ENCODE data around the gene MIB2.
"Not testable (repeated sequence)": the region's sequence is repeated elsewhere in the genome, so short reads cannot be mapped to it uniquely, and the experiment has no call there.

The MIB2 gene

GRCh38 chr1:1658583-1659549 lies 43.6 kb downstream of the MIB2 start, which contains the start of gene CDK11B:
CDK11B (minus strand) TSS chr1:1659004; CDS start chr1:1657485, 1,519 bp downstream.
- peak; percentile 98 for DNase-seq

GRCh38 chr1:1662392-1662791 lies 47.1 kb downstream of the MIB2 start:
- DNase-seq: peak; percentile 33

DNA sequence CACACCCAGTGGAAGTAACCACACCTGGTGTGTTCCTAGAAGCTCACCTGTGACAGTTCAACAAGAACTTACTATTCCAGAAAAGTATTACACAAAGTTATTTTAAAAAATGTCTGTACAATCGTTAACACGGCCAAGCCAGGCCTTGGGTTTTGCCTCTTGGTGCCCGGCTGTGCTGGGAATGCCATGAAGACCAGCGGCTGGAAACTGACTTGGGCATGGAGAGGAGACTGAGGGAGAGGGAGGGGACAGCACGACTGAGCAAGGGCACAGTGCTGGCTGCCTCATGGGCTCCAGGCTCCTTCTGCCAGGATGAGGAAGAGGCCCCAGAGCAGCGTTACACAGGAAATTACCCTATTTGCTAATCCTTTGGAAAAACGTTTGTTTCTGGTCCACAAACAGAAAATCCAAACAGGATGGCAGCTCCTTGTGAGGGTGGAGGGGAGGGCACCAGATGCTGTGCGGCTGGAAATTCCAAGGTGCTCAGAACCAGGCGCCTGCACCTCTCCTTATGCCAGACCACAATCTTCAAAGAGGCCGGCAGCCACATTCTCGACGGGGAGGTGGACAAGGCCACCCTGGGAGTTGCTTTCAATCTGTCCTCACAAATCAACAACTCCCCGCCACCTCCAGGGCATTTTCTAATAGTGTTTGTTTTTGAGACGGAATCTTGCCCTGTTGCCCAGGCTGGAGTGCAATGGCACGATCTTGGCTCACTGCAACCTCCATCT lies 47.7 kb downstream of the MIB2 start:
- peak; percentile 18 for DNase-seq

GRCh38 chr1:1664318-1664717 lies 49.0 kb downstream of the MIB2 start:
- DNase-seq: not testable (repeated sequence)

DNA sequence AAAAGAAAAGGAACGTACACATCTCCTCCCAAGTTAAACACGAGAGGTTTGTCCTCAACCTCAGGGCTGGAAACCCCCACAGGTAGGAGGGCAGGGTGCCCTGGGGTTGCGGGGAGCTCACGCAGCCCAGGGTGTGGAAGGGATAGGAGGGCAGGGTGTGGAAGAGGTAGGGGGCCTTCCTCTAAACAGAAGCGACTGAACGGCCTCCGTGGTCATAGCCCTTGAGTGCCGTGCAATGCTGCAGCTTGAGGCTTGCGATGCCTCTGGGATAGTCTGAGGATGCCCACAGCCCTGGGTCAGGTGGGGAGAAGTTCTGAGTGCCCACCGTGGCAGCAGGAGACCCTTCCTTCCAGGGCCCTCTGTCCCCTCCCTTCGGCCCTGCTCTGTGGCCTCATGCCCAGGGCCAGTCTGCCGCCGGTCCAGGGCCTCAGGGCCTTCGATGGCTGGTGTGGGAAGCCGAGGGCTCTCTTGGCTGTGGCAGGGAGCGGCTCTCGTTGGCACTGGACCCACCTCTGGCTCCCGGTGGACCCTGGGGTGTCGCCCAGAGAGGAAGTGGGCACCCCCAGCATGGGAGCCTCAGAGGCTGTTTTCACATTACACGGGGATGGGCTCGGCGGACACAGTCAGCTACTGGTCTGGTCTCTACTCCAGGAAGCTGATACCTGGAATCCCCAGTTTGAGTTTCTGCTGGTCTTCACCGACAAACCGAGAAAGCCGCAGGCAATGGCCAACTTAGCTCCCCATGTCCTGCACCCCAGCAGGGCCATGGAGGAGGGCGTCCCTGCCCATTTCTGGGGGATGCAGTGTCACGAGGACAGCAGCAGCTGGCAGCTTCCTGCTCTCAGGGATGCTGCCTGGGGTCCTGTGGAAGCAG lies 49.9 kb downstream of the MIB2 start:
- DNase-seq: no peak

DNA sequence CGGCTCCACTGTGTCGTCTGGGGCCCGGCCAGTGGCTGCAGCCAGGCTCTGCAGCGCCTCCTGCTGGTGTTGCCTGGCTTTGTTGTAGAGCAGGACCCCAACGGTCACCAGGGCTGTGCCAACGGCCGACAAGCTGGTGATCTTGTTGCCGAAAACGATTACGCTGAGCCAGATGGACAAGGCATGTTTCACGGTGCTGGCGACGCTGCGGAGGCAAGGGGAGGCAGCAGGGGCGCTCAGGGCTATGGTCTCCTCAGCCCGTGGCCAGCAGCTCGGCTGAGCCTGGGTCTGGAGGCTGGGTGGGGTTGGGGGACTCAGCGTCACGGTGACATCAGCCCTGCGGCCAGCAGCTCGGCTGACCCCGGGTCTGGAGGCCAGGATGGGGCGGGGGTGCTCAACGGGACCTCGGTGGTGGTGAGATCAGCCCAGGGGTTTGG lies 50.5 kb downstream of the MIB2 start:
- no peak for DNase-seq

DNA sequence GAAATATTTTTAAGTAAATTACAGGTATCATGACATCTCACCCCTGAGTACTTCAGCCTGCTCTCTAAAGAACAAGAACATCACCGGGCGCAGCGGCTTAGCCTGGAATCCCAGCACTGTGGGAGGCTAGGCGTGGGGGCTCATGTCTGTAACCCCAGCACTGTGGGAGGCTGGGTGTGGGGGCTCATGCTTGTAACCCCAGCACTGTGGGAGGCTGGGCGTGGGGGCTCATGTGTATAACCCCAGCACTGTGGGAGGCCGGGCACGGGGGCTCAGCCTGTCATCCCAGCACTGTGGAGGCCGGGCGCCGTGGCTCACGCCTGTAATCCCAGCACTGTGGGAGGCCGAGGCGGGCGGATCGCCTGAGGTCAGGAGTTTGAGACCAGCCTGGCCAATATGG lies 51.2 kb downstream of the MIB2 start:
- no peak for DNase-seq

DNA sequence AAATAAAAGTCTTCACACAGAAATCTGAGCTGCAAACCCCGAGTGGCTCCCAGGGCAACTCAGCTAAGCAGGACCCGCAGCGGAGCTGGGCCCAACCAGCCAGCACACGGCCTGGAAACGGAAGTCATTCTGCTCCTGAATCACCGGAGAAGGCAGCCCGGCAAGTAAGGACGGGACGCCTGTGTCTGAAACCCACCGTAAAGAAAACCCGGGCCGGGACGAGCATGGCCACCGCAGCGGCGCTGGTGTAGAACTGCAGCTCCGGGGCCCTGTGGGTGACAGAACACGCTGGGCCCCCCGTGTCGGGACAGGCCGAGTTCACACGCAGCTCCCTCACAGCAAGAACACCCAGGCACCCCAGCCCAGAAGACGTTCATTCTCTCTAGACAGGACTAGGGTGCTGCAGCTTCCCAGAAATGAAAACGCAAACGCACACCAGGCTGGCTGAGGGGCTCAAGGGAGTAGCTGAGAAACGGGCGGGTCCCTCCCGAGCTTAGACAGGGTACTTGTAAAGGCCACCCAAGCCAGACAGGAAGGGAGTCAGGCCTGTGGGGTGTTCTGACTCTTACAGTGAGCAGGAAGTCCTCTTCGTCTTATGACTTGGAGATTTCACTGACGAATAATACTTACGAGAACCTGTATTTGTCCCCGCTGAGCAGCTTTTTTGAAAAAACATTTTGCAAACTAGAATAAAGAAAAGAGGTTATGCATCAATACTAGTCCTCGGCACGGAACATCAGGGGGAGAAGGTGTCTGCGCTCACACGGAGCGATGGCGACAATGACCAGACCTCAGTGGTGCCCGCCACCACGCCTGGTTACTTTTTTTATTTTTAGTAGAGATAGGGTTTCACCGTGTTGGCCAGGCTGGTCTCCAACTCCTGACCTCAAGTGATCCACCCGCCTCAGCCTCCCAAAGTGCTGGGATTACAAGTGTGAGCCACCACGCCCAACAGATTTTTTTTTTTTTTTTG lies 54.5 kb downstream of the MIB2 start:
- DNase-seq: no peak

DNA sequence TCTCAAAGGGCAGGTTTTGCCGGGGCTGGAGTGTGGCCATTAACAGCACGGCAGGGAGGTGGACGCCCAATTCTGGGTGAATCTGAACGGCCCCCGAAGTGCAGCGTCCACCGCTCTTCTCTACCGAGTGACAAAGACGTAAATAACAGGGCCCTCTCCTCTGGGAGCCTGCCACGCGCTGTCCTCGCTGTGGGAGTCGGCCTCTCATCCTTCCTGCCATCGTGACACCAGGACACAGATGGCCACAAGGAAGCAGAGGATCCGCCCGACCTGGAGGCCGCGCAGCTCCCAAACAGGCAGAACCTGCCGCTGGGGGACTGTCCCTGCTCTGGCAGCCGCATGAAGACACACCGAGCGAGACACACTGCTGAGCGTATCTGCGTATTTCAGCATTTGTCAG lies 55.6 kb downstream of the MIB2 start:
- DNase-seq: no peak

DNA sequence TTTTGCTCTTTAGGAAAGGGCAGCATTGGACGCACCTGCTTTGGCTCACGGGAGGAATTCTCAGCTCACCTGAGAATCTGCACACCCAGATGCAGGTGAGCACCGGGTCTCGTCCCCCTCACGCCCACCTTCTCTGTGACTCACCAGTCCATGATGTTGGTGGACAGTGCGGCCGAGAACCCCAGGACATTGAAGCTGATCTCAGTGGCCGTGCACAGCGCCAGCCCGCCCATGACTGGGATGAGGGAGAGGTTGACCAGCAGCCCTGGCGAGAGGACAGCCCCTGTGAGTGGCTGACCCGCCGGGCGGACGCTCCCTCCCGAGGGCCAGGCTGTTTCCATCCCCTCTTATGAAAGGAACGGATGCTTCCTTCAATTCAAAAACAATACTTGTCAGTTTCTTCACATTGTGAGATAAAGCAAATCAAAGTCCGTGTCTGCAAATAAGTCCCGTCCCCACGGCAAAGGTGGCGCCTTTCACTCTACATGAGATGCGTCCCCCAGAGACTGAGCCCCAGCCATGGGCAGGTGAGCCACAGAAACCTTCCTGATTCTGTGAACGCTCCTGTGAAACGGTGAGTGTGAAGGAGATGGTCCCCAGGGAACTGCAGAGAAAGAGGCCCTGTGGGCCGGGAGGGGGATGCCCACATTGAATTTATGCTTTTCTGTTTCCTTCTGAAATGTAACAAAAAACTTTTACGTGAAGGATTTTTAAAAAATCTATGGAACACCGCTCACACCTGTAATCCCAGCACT lies 56.2 kb downstream of the MIB2 start:
- no peak for DNase-seq

- no peak for DNase-seq
These were observed 57.1 kb downstream of the MIB2 start for GRCh38 chr1:1672181-1672965.

GRCh38 chr1:1674806-1675205 lies 59.5 kb downstream of the MIB2 start:
- DNase-seq: not testable (repeated sequence)

DNA sequence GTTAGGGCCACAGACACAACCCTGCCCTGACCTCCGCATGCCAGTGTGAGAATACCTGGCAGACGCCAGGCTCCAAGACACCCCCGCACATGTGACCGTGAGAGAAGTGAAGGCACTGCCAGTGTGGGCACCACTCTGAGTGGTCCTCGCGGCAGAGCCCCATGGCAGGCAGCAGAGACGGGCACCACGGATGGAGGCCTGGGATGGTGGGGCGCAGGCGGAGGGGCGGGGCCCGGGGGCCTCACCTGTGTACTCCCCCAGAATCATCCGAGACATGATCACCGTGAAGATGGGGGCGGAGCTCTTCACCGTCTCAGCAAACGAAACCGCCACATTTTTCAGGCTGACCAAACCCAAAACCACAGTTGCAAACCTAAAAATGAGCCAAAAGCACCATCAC lies 59.9 kb downstream of the MIB2 start:
- not testable (repeated sequence) for DNase-seq

DNA sequence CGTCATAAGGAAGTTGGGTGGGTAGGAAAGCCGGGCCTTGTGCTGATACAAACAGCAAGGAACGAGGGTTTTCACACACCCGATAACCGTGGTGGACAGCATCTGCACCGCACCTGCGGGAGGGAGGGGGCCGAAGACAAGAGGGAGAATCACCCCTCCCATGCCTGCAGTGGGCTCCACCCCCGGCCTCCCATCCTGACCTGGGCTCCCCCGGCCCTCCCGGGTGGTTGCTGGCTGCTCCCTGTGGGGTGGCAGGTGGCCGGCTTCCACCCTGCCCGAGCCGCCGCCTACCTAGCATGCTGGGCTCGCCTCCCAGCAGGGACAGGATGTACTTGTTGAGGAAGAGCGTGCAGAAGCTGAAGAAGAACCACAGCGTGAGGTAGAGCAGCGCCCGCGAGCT lies 60.8 kb downstream of the MIB2 start:
- DNase-seq: not testable (repeated sequence)

DNA sequence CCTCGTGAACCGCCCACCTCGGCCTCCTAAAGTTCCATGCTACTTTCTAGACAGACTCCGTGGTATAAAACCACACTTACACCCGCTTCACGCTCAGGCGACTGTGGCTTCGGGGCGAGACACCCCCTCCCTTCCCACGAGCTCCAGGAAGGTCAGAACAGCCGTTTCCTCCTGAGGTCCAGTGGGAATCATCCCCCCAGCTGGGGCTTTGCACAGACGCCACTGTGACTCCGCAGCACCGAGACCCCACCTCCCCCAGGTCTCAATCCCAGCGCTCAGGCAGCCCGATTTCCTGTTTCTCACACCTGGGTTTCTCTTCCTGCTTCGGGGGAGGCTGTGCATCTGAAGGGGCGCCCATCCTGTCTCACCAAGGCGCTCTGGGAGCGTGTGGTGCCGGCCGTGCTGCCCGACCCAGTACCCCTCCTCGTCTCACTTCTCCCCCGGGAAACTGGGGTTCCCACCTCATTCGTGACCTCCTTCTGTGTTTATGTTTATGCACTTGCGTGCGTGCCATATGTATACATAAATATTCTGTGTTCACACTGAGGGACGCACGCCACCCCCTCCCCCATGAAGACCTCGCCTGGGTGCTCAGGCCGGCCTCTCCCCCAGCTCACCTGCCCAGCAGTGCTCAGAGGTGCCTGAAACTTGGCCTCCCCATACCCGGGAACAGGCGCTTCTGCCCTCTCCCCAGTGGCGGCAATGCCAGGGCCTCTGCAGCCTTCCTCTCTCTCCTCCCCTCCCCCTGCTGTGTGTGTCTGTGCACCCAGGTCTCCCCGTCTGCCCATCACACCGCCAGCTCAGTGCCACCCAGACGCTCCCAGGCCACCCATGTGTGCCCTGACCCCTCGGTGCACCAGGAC lies 62.6 kb downstream of the MIB2 start:
- DNase-seq: no peak

DNA sequence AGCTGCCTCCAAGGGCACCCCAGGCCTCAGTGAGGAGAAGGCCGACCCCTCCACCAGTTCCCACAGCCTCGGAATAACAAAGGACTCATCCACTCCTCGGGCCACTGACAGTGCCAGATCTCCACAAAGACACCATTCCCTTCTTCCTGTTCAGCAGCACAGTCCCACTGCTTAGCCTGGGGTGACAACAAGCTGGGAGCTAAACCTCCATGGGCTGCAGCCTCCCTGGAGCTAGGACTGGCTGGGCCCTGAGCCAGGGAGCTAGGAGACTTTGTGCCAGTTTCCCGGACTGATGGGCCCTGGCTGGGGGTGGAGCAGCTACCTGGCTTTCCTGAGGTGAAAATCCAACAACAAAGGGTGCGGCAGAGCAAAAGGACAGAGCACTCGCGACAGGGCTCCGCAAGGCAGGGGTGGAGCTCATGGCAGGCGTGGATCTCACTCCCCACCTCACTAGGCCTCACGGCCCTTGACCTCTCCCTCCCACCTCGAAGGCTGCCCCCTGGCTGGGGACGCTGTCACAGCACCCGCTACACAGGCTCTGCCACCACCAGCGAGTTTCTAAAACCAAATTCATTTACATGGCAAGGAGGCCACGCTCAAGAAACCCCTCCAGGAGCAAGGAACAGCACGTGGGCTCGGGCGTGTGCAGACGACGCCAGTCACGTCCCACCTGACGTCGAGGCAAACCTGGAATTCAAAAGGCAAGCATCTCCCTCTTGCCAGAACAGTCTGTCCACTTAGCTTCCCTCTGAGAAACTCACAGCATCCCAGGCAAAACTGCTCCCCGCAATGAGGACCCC lies 63.5 kb downstream of the MIB2 start:
- no peak for DNase-seq

Measured in fibroblast of upper back skin (primary cell).